Measurements from ENCODE around the gene GLIS1.

Gene GLIS1

DNA sequence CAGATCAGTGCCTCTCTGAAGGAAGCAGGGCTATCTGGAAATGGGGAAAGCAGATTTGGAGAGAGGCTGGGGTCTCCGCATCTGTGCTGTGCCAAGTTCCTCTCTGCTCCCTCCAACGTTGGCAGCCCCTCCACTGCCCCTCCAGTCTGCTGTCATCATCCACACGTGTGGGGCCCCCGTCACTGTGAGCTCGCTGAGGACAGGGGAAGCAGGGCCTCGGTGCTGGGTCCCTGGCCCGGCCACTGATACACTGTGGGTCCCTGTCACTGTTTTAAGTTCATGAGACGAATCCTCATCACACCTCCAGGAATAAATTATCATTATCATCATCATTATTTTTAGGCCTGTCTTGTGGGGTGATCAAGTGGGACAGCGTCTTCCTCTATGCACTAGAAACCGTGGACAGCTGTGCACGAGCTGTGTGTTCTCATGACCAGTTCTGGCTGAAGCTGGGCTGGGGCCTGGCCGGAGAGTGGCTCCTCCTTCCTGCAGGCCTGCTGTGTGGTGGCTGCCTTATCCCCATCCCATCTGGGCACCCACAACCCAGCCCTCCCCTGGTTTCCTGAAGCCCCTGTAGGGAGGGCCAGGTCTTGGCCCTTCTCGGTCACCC lies 227.5 kb downstream of the GLIS1 start:
- H3K9me3 ChIP-seq (ENCODE audit: insufficient read depth, low read length), result no peaks in the 10 kb centered on the region
- no peak overlapping the region for H2AFZ ChIP-seq (ENCODE audit: low read depth, low read length, severe bottlenecking)
- no peak overlapping the region for H3K4me3 ChIP-seq (ENCODE audit: insufficient read depth, low read length, poor library complexity, severe bottlenecking)
- H3K79me2 ChIP-seq (ENCODE audit: insufficient read depth, low read length), result no peaks in the 10 kb centered on the region
- no peaks in the 10 kb centered on the region for H4K20me1 ChIP-seq (ENCODE audit: low read depth, low read length)
- H3K36me3 ChIP-seq (ENCODE audit: low read length), result no peaks in the 10 kb centered on the region
- H3K9me2 ChIP-seq (replicated peaks; ENCODE audit: insufficient read depth, low read length), result no peaks in the 10 kb centered on the region
- no peak overlapping the region for H3K4me2 ChIP-seq (ENCODE audit: low read depth, low read length, poor library complexity, severe bottlenecking)
- H3K27ac ChIP-seq (ENCODE audit: low read depth, low read length), result no peak overlapping the region
- no peak for TF ChIP-seq CTCF (IDR thresholded peaks at IDR 0.05; ENCODE audit: insufficient read depth, low read length, poor library complexity, severe bottlenecking)
- TF ChIP-seq EZH2phosphoT487 (conservative IDR thresholded peaks at IDR 0.05; ENCODE audit: low read length), result no peak
- no peaks in the 10 kb centered on the region for H3K27me3 ChIP-seq (ENCODE audit: low read length)
- H3K9ac ChIP-seq (ENCODE audit: low read length), result no peak overlapping the region
- H3F3A ChIP-seq (ENCODE audit: insufficient read depth), result no peaks in the 10 kb centered on the region

DNA sequence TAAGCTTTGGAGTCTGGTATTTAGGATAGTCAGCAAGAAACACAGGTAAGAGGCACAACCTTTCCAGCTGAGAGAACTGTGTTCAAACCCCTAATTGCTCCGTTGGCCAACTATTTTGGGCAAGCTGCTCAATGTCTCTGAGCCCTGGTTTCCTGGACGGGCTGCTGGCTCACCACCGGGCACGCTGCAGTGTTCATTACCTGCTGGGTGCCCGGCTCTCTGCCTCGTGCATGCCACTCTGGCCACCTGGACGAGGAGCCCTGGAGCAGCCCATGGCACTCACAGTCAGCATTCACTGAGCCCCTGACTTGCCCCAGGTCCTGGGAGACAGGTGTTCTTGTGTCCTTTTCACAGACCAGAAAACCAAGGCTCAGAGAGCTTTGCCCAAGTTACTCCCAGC lies 228.7 kb downstream of the GLIS1 start:
- H3K9me3 ChIP-seq (ENCODE audit: insufficient read depth, low read length), result no peaks in the 10 kb centered on the region
- H3K36me3 ChIP-seq (ENCODE audit: low read length), result no peaks in the 10 kb centered on the region
- no peaks in the 10 kb centered on the region for H3K9me2 ChIP-seq (replicated peaks; ENCODE audit: insufficient read depth, low read length)
- H3K27me3 ChIP-seq (ENCODE audit: low read length), result no peaks in the 10 kb centered on the region
- no peaks in the 10 kb centered on the region for H3K79me2 ChIP-seq (ENCODE audit: insufficient read depth, low read length)
- H3K4me2 ChIP-seq (ENCODE audit: low read depth, low read length, poor library complexity, severe bottlenecking), result no peak overlapping the region
- H3F3A ChIP-seq (ENCODE audit: insufficient read depth), result no peaks in the 10 kb centered on the region
- H3K4me3 ChIP-seq (ENCODE audit: insufficient read depth, low read length, poor library complexity, severe bottlenecking), result no peak overlapping the region
- H3K9ac ChIP-seq (ENCODE audit: low read length), result no peak overlapping the region
- TF ChIP-seq EZH2phosphoT487 (conservative IDR thresholded peaks at IDR 0.05; ENCODE audit: low read length) (no peak), CTCF (IDR thresholded peaks at IDR 0.05; ENCODE audit: insufficient read depth, low read length, poor library complexity, severe bottlenecking) (no peak)
- no peaks in the 10 kb centered on the region for H4K20me1 ChIP-seq (ENCODE audit: low read depth, low read length)
- no peak overlapping the region for H3K27ac ChIP-seq (ENCODE audit: low read depth, low read length)
- no peak overlapping the region for H2AFZ ChIP-seq (ENCODE audit: low read depth, low read length, severe bottlenecking)

- Histone ChIP-seq H3K27ac (ENCODE audit: low read depth, low read length) (no peak overlapping the region), H3K9me3 (ENCODE audit: insufficient read depth, low read length) (no peaks in the 10 kb centered on the region), H3F3A (ENCODE audit: insufficient read depth) (no peaks in the 10 kb centered on the region), H3K4me2 (ENCODE audit: low read depth, low read length, poor library complexity, severe bottlenecking) (no peak overlapping the region), H3K36me3 (ENCODE audit: low read length) (no peaks in the 10 kb centered on the region), H3K27me3 (ENCODE audit: low read length) (no peaks in the 10 kb centered on the region), H4K20me1 (ENCODE audit: low read depth, low read length) (no peaks in the 10 kb centered on the region), H3K4me3 (ENCODE audit: insufficient read depth, low read length, poor library complexity, severe bottlenecking) (no peak overlapping the region), H3K9ac (ENCODE audit: low read length) (no peak overlapping the region), H3K79me2 (ENCODE audit: insufficient read depth, low read length) (no peaks in the 10 kb centered on the region), H2AFZ (ENCODE audit: low read depth, low read length, severe bottlenecking) (no peak overlapping the region), H3K9me2 (replicated peaks; ENCODE audit: insufficient read depth, low read length) (no peaks in the 10 kb centered on the region)
- TF ChIP-seq CTCF (IDR thresholded peaks at IDR 0.05; ENCODE audit: insufficient read depth, low read length, poor library complexity, severe bottlenecking), result no peak
- no peak for TF ChIP-seq EZH2phosphoT487 (conservative IDR thresholded peaks at IDR 0.05; ENCODE audit: low read length)
These were observed 229.2 kb downstream of the GLIS1 start for GRCh38 chr1:53509775-53510174.
